Measurements from ENCODE around the gene UBR7.

UBR7 gene

GRCh38 chr14:93268406-93268805 lies 61.4 kb downstream of the UBR7 start (continued):
- TF ChIP-seq PATZ1 (CRISPR knock-in tag; IDR thresholded peaks at IDR 0.05; ENCODE audit: borderline replicate concordance): no peak
- no peak for TF ChIP-seq PPARA (CRISPR knock-in tag; IDR thresholded peaks at IDR 0.05; ENCODE audit: borderline replicate concordance)
- no peak for TF ChIP-seq TSHZ2 (CRISPR knock-in tag; IDR thresholded peaks at IDR 0.05)
- no peak for TF ChIP-seq ARNTL (CRISPR knock-in tag; IDR thresholded peaks at IDR 0.05; ENCODE audit: borderline replicate concordance, low read depth)
- no peak for TF ChIP-seq ZFP30 (CRISPR knock-in tag; IDR thresholded peaks at IDR 0.05)
- TF ChIP-seq TOX (CRISPR knock-in tag; IDR thresholded peaks at IDR 0.05; ENCODE audit: borderline replicate concordance): no peak
- no peak for TF ChIP-seq ZC3H10 (CRISPR knock-in tag; IDR thresholded peaks at IDR 0.05)

- TF ChIP-seq POU6F1 (CRISPR knock-in tag; IDR thresholded peaks at IDR 0.05; ENCODE audit: borderline replicate concordance, low read depth): no peak
- no peak for TF ChIP-seq ZFP3 (CRISPR knock-in tag; IDR thresholded peaks at IDR 0.05)
- TF ChIP-seq CSRNP3 (CRISPR knock-in tag; IDR thresholded peaks at IDR 0.05): no peak
- TF ChIP-seq ARNTL (CRISPR knock-in tag; IDR thresholded peaks at IDR 0.05; ENCODE audit: borderline replicate concordance, low read depth): no peak
- no peak for TF ChIP-seq ISL1 (CRISPR knock-in tag; IDR thresholded peaks at IDR 0.05)
- no peak for TF ChIP-seq BACH2 (CRISPR knock-in tag; IDR thresholded peaks at IDR 0.05; ENCODE audit: borderline replicate concordance)
- TF ChIP-seq CREB5 (CRISPR knock-in tag; IDR thresholded peaks at IDR 0.05; ENCODE audit: low read depth): no peak
- TF ChIP-seq CSDC2 (CRISPR knock-in tag; IDR thresholded peaks at IDR 0.05): no peak
- peak; percentile 49; the same call in 2 of the 3 replicates for ATAC-seq
Observed at GRCh38 chr14:93269341-93270068, 62.4 kb downstream of the UBR7 start.

- no peak for TF ChIP-seq CSDC2 (CRISPR knock-in tag; IDR thresholded peaks at IDR 0.05)
- TF ChIP-seq ZFP30 (CRISPR knock-in tag; IDR thresholded peaks at IDR 0.05): no peak
- no peak for TF ChIP-seq ZC3H10 (CRISPR knock-in tag; IDR thresholded peaks at IDR 0.05)
- TF ChIP-seq CSRNP3 (CRISPR knock-in tag; IDR thresholded peaks at IDR 0.05): no peak
- TF ChIP-seq PPARA (CRISPR knock-in tag; IDR thresholded peaks at IDR 0.05; ENCODE audit: borderline replicate concordance): no peak
- ATAC-seq: no peak
Observed at GRCh38 chr14:93271111-93271510, 64.1 kb downstream of the UBR7 start.

All from SK-N-SH treated with all-trans-retinoic acid at 6 μM for 48 hours (cell line).